HL-60/S4 treated with retinoic acid at 250 ng/mL for 4 days and 3 days (cell line): ENCODE measurements around the gene GRM7.

ENCODE experiments used
- in situ Hi-C: fragments of 300-500 bp; cut with MboI; formaldehyde crosslinking; loops from 2 replicates; pipeline ENCODE4 v1.7.0; 2022; ENCODE audit warnings: low sequenced_read_pairs

The GRM7 gene

DNA sequence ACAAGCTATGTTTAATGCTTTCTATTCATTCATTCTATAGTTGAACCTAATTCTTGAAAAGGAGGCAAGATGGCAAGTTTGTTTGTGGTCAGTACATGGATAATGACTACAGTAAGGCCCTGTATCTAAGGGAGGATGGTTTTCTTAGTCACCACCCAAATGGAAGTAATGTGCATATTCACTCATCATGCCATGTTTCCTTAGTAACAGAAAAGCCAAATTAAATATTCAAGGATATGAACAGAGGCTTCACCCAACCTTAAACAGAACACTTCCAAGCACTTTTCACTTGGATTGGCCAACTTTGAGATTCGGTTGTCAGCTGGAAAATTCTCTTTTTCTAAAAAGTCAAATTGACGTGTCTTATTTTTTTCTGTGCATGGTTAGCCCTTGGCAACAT, 835.4 kb downstream of the GRM7 start:
- in situ Hi-C loops, result no loop called here

DNA sequence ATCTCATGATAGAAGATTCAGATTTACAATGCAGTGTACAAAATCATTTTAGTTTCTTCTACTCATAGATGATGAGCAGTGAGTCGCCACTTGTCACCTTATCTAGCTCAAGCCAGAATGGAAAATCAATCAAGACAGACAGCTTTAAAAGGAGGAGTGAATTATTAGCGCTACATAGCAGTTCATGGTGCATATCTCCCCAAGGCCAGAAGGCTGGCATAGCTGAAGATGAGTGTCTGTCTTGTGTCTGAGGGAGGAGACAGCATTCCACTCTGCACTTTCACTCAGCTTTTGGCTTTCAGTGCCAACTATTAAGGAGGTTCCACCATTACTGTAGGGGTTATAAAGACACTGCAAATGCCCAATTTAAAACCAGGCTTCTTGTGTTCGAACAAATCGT, 836.6 kb downstream of the GRM7 start:
- in situ Hi-C loops, result no loop called here

DNA sequence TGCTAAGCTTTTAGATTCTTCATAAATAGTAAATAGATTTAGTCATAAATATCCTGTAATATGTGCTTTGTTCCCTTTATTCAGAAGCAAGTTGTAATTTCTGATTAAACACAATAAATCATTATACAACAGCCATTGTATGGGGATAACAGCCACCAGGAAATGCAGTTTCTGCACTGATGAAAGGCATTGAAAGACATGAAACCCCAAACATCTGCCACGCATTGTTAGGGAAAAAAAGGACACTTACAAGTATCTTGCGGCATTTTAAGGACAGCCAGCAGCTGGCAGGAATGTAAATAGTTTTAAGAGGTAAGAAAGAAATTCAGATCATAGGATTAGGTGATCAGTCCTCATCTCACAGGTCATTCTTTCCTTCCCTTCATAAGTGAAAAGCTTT, 839.6 kb downstream of the GRM7 start:
- in situ Hi-C loops, result no loop called here

DNA sequence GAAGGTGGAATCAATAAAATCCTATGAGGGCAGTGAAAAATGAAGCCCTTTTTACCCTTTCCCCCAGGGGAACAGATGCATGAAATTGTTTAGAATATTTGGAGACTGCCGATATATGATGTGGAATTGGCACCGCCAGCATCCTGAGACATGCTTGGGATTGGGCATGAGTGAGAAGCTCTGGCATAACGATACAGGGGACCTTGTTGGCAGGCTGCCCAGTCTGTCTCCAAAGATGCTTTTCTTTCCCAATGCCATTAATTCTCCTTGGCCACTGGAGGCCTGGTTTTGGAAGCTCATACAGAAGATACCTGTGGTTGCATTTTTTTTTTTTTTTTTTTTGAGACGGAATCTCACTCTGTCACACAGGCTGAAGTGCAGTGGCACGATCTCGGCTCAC, 840.1 kb downstream of the GRM7 start:
- in situ Hi-C loops, result no loop called here

DNA sequence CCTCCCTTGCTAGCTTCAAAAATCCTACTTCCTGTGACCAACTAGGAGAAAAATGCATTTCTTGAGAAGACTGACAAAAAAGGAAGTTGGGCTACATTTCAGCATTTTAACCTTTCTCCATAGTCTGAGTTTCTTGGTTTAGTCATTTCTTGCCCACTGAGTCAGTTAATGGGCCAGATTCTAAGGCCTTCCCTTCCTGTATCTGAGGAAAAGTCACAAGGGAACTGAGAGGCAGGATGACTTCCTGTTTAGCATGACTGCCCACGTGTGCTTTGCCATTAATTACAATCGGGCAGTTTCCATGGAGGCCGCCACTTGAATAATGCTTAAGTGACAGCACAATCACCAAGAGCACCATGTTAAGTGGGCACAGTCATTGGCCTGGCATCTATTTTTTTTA, 846.3 kb downstream of the GRM7 start:
- in situ Hi-C loops, result no loop called here

DNA sequence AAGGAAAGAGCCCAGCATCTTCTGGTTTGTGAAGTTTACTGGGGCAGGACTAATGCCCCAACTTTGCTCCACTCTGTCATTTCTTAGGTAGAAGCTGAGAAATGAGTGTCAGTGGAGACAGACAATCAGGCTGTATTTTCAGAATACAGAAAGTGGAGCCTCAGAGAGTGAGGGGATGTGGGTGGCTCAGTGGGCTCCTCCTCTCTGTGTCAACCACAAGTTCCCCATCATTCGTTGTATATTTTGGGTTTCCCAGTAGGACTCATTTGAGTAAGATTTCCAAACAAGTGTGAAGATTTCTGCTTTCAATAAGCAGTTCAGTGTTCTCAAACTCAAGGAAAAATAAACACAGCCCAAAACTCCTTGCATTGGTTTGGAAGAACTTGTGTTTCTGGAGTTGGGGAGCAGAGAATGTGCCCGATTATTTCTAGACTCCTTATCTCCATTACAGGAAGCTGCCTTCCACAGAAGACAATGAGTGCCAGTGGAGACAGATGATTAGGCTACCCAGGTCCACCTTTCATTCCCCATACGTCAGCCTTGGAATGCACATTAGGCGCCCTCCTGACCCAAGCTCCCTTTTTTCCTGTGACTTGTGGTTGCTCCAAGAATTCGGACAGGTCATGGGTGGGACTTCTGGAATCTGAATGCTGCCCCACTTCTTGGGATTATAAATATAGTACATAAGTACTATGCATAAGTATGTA, 848.6 kb downstream of the GRM7 start:
- in situ Hi-C loops, result no loop called here

DNA sequence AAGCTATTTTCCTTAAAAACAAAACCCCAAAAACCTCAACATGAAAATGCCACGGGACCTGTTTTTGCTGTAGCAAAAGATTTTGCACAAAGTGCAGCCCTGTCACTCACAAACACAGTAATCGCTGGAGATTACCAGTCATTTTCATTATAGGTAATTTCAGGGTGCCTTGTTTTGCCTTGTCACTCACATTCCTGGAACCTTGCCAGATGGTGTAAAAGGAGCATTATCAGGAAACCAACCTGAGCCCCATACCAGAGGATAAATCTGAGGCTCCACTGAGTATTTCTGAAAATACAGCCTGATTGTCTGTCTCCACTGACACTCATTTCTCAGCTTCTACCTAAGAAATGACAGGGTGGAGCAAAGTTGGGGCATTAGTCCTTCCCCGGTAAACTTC, 849.4 kb downstream of the GRM7 start:
- in situ Hi-C loops, result no loop called here

DNA sequence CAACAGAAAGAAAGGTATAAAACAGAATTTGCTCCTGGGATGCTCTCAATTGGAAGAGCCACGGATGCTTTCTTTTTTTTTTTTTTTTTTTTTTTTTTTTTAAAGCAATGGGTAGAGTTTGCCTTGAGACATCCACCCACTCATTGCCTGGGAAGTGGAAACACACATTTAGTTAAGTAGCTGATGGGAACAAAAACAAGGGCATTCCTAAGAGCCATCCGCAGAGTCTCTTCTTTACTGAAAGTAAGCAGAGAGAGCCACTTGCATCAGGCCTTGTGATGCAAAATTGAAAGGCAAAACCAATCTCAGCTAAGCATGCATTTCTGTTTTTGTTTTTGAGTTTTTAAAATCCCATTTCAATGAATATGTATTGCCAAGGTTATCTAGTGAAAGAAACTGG, 852.8 kb downstream of the GRM7 start:
- in situ Hi-C loops, result no loop called here

DNA sequence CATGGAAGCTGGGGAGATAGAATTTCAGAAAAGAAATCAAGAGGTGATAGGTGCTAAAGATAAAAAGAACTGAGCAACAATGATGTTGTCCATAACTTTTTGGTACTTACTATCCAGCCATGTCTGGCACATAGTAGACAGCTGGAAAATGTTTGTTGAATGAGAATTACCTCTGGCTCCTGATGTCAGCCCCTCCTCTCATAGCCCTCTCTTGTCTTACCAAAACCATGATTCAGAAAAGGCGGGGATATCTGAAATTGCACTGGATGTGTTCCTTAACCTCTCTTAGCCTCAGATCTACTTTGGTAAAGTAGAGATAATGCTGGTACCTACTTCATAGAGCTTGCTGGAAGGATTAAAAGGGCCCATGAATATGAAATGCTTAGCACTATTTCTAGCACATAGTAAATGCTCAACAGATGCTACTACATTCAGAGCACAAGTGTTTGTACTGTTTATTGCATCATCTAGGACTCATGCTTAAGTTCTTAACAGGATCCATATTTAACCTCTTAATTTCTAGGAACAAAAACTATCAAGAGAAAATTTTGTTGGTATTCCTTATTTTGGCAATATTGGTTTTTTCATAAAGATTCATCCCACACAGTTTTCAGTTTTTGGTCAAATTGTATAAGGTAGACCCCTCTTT, 859.9 kb downstream of the GRM7 start:
- in situ Hi-C loops, result no loop called here

DNA sequence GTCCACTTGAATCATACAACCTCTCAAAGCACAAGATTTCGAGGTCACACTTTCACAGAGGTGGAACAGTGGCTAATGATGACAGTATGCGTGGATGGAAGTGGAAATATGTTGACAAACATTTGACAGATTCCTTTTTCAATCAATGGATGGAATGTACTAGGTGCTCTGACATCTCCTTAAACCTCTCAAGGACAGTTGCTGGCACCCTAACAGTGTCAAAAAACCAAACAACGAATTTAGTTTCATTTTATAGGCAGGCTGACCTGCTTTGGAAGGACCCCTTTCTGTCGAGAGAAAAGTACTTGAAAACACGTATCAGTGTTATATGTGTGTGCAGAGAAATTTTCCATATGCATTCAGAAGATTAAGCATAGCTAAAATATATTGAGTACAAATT, 861.0 kb downstream of the GRM7 start:
- in situ Hi-C loops, result no loop called here

DNA sequence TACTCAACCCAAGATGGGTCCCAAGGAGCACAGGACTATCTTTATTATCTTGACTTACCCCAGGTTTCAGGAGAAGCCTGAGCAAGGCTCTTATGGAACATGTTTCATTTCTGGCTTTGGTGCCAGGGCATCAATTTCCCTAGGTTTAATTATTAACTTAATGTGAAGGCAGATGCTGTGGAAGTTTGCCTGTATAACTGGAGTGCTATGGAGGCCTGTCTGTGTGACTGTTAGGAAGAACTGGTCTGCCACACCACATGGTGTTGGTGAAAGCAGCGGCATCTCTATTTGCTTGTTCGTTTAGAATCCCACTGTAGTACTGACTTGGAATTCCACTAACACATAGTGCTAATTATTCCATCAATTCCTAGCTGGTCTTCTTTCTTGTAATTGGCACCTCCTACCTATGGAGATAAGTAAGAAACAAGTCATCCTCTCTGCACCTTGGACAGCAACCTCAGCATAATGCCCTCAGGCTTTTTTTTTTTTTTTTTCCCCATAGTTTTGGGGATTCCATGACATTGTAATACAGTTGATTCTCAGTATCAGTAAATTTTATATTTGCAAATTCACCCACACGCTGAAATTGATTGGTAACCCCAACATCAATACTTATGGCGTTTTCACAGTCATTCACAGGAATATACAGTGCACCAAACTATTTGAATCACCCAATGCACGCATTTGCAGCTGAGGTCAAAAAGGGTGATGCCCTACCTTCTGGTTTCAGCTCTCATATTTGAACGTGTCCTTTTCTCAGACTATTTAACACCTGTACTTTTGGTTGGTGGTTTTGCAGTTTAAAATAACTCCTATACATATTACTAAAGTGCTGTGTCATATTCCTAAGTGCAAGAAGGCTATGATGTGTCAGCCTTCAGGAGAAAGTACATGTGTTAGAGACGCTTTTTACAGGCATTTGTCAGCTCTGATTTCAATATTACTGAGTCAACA, 867.9 kb downstream of the GRM7 start:
- in situ Hi-C loops, result no loop called here

DNA sequence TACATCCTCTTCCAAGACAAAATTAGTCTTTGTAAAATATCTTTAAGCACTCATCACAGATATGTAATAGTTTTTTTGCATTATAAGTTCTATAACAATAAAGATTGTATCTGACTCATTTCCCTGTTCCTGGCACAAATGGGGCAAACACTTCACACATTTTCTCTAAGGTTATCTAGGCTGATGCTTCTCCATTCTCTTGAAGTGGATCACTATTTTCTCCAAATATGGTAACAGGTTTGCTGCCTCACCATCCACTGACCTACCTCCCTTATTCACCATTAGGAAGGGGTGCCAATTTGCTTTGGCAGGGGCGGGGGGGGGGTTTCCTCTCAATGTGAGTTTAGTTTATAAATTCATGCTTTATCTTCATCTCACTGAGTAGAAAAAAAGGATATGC, 873.0 kb downstream of the GRM7 start:
- in situ Hi-C loops, result no loop called here

DNA sequence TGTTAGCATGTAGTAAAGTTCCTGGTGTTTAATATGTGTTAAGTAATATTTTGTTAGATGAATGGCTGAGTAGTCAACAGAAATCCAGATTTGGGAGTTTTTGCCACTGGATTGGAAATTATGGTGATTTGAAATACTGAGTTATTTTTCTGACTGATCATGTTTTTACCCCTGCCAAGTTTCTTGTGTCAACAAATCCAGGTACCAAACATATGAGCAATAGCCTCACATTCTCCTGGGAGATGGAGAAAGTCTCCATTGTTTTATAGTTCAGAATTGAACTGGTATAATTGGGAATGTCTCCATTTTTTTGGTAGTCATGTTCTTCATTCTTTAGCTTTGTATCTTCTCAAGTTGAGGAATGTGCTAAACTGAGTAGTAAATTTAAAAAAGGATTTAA, 873.5 kb downstream of the GRM7 start:
- in situ Hi-C loops, result no loop called here

DNA sequence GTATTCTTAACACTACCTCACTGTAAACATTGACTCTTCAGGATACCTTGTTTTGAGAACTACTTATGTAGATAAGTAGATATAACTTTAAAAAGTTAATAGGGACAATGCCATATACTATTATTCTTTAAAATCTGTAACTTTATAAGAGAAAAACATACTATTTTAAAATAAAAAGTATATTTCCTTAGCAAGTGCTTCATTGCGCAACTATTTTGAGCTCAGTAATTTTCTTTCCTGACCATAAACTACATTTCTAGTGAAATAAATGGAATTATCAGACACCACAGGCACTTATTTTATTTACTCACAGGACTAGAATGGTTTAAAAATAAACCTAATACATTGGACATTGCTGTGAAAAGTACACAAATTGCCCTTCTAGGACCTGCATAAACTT, 876.3 kb downstream of the GRM7 start:
- in situ Hi-C loops, result no loop called here

DNA sequence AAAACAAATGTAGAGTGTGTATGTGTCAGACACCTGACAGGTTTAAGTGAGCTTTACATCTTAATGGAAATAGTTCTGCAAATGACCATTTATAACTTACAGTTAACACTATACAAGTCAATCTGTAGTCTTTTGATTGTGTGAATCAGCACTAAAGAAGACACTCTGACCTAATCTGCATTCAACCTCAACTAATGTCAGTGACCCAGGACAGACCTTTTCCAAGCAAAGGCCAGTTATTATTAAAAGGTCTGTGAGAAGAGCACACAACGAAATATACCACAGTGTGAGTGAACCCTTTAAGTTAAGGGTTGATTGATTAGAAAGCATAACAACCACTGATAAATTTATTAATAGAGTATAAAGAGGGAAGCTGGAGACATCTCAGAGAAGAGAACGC, 878.8 kb downstream of the GRM7 start:
- in situ Hi-C loops, result no loop called here

DNA sequence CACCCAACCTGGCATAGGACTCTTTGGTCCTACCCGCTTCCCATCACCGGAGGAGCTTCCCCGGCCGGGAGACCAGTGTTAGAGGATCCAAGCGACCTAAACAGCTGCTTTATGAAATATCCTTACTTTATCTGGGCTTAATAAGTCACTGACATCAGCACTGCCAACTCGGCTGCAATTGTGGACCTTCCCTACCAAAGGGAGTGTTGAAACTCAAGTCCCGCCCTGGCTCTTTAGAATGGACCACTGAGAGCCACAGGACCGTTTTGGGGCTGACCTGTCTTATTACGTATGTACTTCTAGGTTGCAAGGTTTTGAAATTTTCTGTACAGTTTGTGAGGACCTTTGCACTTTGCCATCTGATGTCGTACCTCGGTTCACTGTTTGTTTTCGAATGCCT, 879.5 kb downstream of the GRM7 start:
- in situ Hi-C loops, result no loop called here

DNA sequence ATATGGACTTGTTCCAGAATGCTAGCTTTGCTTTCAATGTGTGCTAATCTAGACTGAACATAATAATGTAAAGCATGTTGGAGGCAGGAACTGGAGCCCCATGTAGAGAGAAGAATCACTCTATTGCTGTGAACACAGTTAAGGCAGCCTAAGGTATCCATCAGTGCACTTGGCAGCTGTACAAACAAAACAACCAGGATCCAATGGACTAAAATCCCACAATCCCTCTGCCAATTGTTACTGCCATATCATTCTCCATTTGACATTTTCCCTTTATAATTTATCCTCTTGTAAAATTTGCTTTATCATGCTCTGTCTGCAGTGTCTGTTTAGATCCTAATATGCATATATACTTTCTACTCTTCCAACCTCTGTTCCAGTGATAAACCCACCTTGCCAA, 883.9 kb downstream of the GRM7 start:
- in situ Hi-C loops, result no loop called here

DNA sequence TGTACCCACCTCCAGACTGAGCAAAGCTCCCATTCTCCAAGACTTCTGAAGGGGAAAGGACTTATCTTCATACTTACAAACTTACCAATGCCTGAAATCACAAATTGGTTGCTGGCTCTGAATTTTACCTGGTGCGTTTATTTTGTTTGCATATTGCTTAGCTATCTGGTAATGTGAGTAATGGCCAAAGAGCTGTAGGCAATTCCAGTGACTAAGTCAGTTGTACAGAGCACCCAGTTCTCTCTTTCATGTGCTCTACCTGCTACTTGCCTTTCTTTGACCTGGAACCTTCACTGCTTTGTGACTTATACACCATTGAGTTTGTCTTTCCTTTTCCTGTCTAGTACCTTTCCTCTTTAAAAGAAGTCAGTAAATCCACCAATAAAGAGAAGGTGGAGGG, 884.8 kb downstream of the GRM7 start:
- in situ Hi-C loops, result no loop called here

DNA sequence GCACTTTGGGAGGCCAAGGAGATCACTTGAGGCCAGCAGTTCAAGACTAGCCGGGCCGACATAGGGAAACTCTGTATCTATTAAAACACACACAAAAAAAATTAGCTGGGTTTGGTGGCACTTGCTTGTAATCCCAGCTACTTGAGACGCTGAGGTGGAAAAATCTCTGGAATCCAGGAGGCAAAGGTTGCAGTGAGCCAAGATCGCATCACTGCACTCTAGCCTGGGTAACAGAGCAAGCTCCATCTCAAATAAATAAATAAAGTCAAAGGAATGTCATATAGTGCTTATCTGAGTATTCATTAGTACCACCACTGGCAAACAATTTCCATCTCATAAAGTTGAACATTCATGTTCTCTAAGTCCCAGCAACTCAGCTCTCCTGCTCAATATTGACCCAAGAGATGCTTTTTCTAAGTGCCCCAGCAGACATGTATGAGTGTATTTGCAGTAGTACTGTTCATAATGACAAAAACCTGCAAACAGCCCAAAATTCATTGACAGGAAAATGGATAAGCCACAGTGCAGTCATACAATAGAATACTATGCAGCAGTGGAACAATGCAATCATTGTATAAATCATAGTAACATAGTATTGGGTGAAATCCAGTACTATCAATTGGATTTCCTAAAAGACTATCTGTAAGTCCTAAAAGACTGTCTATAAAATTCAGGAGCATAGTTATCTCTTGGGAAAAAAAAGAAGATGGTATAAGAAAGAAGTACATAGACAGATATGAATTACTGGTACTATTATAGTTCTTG, 889.2 kb downstream of the GRM7 start:
- in situ Hi-C loops, result no loop called here

DNA sequence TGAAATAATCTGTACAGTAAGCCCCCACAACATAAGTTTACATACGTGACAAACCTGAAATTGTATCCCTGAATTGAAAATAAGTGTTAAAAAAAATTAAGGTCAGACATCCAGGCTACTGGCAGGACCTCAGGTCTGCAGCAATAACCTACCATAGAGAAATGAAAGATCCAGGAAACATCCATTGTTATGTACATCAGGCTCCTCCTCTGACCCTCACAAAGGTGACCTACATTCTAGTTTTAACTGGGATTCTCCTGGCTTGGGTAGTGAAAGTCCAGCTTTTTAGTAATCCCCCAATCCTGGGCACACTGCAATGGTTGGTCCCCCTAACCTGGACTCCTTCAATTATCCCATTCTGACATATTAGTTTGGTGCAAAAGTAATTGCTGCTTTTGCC, 891.1 kb downstream of the GRM7 start:
- in situ Hi-C loops, result no loop called here
